ENCODE results near the gene SEZ6. TPM values are rescaled to one million over a fixed set of nuclear protein-coding genes. Genes with fewer than 3 reads are reported as not detected.

Gene SEZ6
- total RNA-seq, 2 donors from 2014 or later: 0.20 TPM; not detected in 1

DNA sequence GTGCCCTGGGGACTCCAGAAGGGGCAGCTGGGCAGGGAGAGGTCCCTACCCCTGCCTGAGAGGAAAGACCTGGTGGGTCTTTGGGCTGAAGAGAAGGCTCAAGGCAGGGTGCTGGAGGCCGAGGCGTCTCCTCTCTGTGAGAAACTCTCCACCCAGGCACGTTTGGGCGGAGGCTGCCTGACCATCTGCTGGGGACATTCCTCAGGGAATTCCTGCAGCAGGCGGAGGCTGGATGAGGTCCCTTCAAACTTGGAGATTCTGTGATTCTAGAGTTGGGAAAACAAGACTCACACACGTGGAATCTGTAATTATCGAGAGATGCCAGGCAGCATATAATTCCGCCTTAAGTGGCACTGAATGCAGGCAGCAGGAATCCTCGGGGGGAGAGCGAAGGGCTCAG lies 33.4 kb downstream of the SEZ6 start:
- Mint-ChIP-seq H3K36me3 (ENCODE audit: low read depth) (no peaks in the 10 kb centered on the region), H3K9me3 (no peaks in the 10 kb centered on the region), H3K27ac (no peak overlapping the region), H3K4me3 (no peak overlapping the region), H3K27me3 (ENCODE audit: insufficient read depth) (peaks cover 33% of the 10 kb centered on the region), H3K4me1 (peaks cover 28% of the 10 kb centered on the region)
- Histone ChIP-seq H3K27ac (ENCODE audit: low read depth, low read length) (no peak overlapping the region), H3K27me3 (ENCODE audit: control insufficient read depth, insufficient read depth, low read length, poor library complexity, severe bottlenecking) (peaks cover 17% of the 10 kb centered on the region), H3K4me1 (ENCODE audit: control insufficient read depth, insufficient read depth, low read length) (peaks cover 24% of the 10 kb centered on the region), H3K4me3 (ENCODE audit: low read length) (no peak overlapping the region), H3K36me3 (ENCODE audit: control insufficient read depth, insufficient read depth, low read length) (no peaks in the 10 kb centered on the region), H3K9ac (ENCODE audit: extremely low read depth, low read length, poor library complexity, severe bottlenecking) (no peak overlapping the region), H3K9me3 (ENCODE audit: control insufficient read depth, low read length) (no peaks in the 10 kb centered on the region)
- 87 to 94% methylated on average over 8 to 10 of the region's 10 CpGs for WGBS, 2 experiments (ENCODE audit: insufficient coverage in 1 of 2, insufficient read length in 1 of 2)
- TF ChIP-seq, protein P1, sequence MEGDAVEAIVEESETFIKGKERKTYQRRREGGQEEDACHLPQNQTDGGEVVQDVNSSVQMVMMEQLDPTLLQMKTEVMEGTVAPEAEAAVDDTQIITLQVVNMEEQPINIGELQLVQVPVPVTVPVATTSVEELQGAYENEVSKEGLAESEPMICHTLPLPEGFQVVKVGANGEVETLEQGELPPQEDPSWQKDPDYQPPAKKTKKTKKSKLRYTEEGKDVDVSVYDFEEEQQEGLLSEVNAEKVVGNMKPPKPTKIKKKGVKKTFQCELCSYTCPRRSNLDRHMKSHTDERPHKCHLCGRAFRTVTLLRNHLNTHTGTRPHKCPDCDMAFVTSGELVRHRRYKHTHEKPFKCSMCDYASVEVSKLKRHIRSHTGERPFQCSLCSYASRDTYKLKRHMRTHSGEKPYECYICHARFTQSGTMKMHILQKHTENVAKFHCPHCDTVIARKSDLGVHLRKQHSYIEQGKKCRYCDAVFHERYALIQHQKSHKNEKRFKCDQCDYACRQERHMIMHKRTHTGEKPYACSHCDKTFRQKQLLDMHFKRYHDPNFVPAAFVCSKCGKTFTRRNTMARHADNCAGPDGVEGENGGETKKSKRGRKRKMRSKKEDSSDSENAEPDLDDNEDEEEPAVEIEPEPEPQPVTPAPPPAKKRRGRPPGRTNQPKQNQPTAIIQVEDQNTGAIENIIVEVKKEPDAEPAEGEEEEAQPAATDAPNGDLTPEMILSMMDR (conservative IDR thresholded peaks at IDR 0.05): no peak
- peak; percentile 64 for DNase-seq

DNA sequence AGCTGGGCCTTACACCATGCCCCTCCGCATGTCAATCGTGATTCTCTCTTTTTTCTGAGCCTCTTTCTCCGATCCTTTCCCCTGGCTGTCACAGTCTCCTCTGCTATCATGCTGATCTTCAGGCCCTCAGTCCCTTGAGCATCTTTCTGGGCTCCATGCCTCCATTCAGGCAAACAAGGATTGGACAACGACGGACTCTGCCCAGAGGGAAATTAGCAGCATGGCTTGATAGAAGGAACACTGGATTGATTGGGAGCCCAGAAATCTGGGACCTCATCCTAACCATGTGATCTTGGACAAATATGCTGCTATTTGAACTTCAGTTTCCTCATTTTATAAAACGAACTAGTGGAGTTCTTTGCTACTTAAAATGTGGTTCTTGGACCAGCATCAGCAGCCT lies 35.0 kb downstream of the SEZ6 start:
- peaks cover 2% of the 10 kb centered on the region for H3K27me3 ChIP-seq (ENCODE audit: control insufficient read depth, insufficient read depth, low read length, poor library complexity, severe bottlenecking)
- H3K9ac ChIP-seq (ENCODE audit: extremely low read depth, low read length, poor library complexity, severe bottlenecking): no peak overlapping the region
- Mint-ChIP-seq H3K9me3 (no peaks in the 10 kb centered on the region), H3K27ac (no peak overlapping the region), H3K36me3 (ENCODE audit: low read depth) (no peaks in the 10 kb centered on the region), H3K27me3 (ENCODE audit: insufficient read depth) (peaks cover 23% of the 10 kb centered on the region), H3K4me1 (peaks cover 28% of the 10 kb centered on the region), H3K4me3 (no peak overlapping the region)
- DNase-seq: no peak
- H3K4me1 ChIP-seq (ENCODE audit: control insufficient read depth, insufficient read depth, low read length): peaks cover 24% of the 10 kb centered on the region
- TF ChIP-seq, protein P1 (conservative IDR thresholded peaks at IDR 0.05): no peak
- WGBS, 2 experiments (ENCODE audit: insufficient coverage in 1 of 2, insufficient read length in 1 of 2): 77 to 79% methylated on average over 6 of the region's 6 CpGs
- no peak overlapping the region for H3K27ac ChIP-seq (ENCODE audit: low read depth, low read length)
- H3K4me3 ChIP-seq (ENCODE audit: low read length): no peak overlapping the region
- no peaks in the 10 kb centered on the region for H3K9me3 ChIP-seq (ENCODE audit: control insufficient read depth, low read length)
- H3K36me3 ChIP-seq (ENCODE audit: control insufficient read depth, insufficient read depth, low read length): no peaks in the 10 kb centered on the region

DNA sequence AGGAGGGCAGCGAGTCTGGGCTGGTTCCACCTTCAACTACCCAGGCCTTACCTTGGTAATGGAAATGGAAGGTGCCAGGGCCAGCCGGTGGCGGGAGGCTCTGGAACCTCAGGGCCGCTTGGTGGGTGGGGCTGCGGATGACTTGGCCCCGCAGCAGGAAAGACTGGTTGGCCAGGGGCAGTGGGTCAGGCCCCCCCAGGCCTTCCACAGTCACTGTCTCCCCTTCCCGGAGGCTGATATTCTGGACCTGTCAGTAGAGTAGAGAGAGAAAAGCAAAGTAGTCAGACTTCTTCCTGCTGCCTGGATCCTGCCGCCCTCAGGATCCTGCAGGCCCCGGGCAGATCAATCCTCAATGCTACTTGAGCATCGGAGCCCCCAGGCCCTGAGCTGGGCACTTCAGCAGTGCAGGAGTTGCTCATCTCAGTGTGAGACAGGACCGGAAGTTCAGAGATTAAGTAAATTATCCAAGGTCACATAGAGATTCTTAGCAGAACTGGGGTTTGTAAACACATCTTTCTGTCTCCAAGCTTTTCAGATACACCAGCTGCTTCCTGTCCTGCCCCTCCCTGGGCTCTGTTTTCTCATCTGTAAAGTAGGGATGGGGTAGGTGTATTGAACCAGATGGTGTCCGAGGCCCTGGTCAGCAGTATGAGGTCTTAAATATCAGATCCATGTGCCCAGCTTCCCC lies 36.0 kb downstream of the SEZ6 start:
- no peak overlapping the region for H3K4me3 Mint-ChIP-seq

More for the DNA sequence above, 36.0 kb downstream of the SEZ6 start:
- Histone ChIP-seq H3K27me3 (ENCODE audit: control insufficient read depth, insufficient read depth, low read length, poor library complexity, severe bottlenecking) (no peaks in the 10 kb centered on the region), H3K27ac (ENCODE audit: low read depth, low read length) (no peak overlapping the region), H3K9ac (ENCODE audit: extremely low read depth, low read length, poor library complexity, severe bottlenecking) (no peak overlapping the region), H3K36me3 (ENCODE audit: control insufficient read depth, insufficient read depth, low read length) (no peaks in the 10 kb centered on the region), H3K9me3 (ENCODE audit: control insufficient read depth, low read length) (no peaks in the 10 kb centered on the region), H3K4me1 (ENCODE audit: control insufficient read depth, insufficient read depth, low read length) (peaks cover 24% of the 10 kb centered on the region), H3K4me3 (ENCODE audit: low read length) (no peak overlapping the region)
- Mint-ChIP-seq H3K27ac (no peak overlapping the region), H3K4me1 (peaks cover 28% of the 10 kb centered on the region), H3K9me3 (no peaks in the 10 kb centered on the region), H3K27me3 (ENCODE audit: insufficient read depth) (peaks cover 18% of the 10 kb centered on the region), H3K36me3 (ENCODE audit: low read depth) (no peaks in the 10 kb centered on the region)
- no peak for DNase-seq
- TF ChIP-seq, protein P1 (conservative IDR thresholded peaks at IDR 0.05): no peak
- WGBS, 2 experiments (ENCODE audit: insufficient coverage in 1 of 2, insufficient read length in 1 of 2): 89 to 92% methylated on average over 5 to 12 of the region's 12 CpGs

Measured in endodermal cell (in vitro differentiated cells).